IPS DF 6.9 (cell line): ENCODE results near the gene KNSTRN.
A peak's percentile ranks its signal among the peaks of the same experiment; 100 is the strongest.

Experiments
- DNase-seq: peaks from one replicate; pipeline ENCODE4 v3.0.0-alpha.2; 2013; ENCODE audit warnings: low read depth, low spot score
- H3K27ac ChIP-seq: one replicate; pipeline ENCODE4 v1.5.1; 2013; ENCODE audit warnings: low read length, control low read depth
- H3K27me3 ChIP-seq: 2 replicates; pipeline ENCODE4 v1.6.1; 2013; ENCODE audit warnings: mild to moderate bottlenecking, low read length; ENCODE audit not compliant: control insufficient read depth, insufficient read depth
- H3K36me3 ChIP-seq: 2 replicates; pipeline ENCODE4 v1.6.1; 2013; ENCODE audit warnings: low read length; ENCODE audit not compliant: control insufficient read depth, insufficient read depth
- H3K4me1 ChIP-seq: 2 replicates; pipeline ENCODE4 v1.6.1; 2013; ENCODE audit warnings: low read length; ENCODE audit not compliant: control insufficient read depth, insufficient read depth
- H3K4me3 ChIP-seq: 2 replicates; pipeline ENCODE4 v1.5.1; 2013; ENCODE audit warnings: mild to moderate bottlenecking, low read length
- H3K9me3 ChIP-seq: 2 replicates; pipeline ENCODE4 v1.6.1; 2013; ENCODE audit warnings: low read length, inconsistent platforms; ENCODE audit not compliant: control insufficient read depth, insufficient read depth
- WGBS: extraction: QIAGEN DNeasy Blood & Tissue Kit; methylation state at CpG from one replicate; pipeline ENCODE4 v1.1.7; 2013; ENCODE audit warnings: mixed read lengths, missing lambda C conversion rate; ENCODE audit not compliant: insufficient read length, insufficient coverage; 5-methylcytosine and 5-hydroxymethylcytosine counted together

The KNSTRN gene

GRCh38 chr15:40440743-40441564, 58.4 kb downstream of the KNSTRN start, which contains the start of gene BAHD1:
Gene BAHD1 (plus strand): TSS chr15:40440953. CDS start chr15:40458465, 17,512 bp downstream.
- Histone ChIP-seq H3K36me3 (no peaks in the 10 kb centered on the region; the same call in 1 of the 2 replicates), H3K9me3 (no peaks in the 10 kb centered on the region), H3K27ac (no peak within 1 kb of the TSS), H3K4me3 (peak within 1 kb of the TSS; percentile 94), H3K4me1 (peaks cover 20% of the 10 kb centered on the region), H3K27me3 (no peaks in the 10 kb centered on the region)
- no CpG with 5 or more reads among the region's 119 CpGs for WGBS
- DNase-seq: peak; percentile 91

GRCh38 chr15:40441565-40442531, 59.3 kb downstream of the KNSTRN start:
- Histone ChIP-seq H3K36me3 (no peaks in the 10 kb centered on the region; the same call in 1 of the 2 replicates), H3K4me3 (peak overlapping the region; percentile 94; the same call in 1 of the 2 replicates), H3K4me1 (peaks cover 22% of the 10 kb centered on the region), H3K27me3 (no peaks in the 10 kb centered on the region), H3K27ac (no peak overlapping the region), H3K9me3 (no peaks in the 10 kb centered on the region)
- WGBS: no CpG with 5 or more reads among the region's 119 CpGs
- DNase-seq: no peak

GRCh38 chr15:40443255-40443654, 60.7 kb downstream of the KNSTRN start:
- Histone ChIP-seq H3K4me1 (peaks cover 17% of the 10 kb centered on the region), H3K9me3 (no peaks in the 10 kb centered on the region), H3K27me3 (no peaks in the 10 kb centered on the region), H3K36me3 (no peaks in the 10 kb centered on the region; the same call in 1 of the 2 replicates), H3K4me3 (no peak overlapping the region), H3K27ac (no peak overlapping the region)
- no CpG with 5 or more reads among the region's 4 CpGs for WGBS
- DNase-seq: no peak

- Histone ChIP-seq H3K4me1 (peaks cover 12% of the 10 kb centered on the region), H3K27ac (no peak overlapping the region), H3K4me3 (no peak overlapping the region), H3K36me3 (no peaks in the 10 kb centered on the region; the same call in 1 of the 2 replicates), H3K27me3 (no peaks in the 10 kb centered on the region), H3K9me3 (no peaks in the 10 kb centered on the region)
- no CpG with 5 or more reads among the region's 3 CpGs for WGBS
- DNase-seq: no peak
These were observed 61.3 kb downstream of the KNSTRN start for GRCh38 chr15:40443846-40444245.
